Peyer's patch (tissue), 4 donors: ENCODE measurements around the gene USB1.

Experiments
- POLR2A ChIP-seq, 2 donors: fragments of 450-650 bp; IDR thresholded peaks; one replicate each; pipeline ENCODE4 v1.5.1; 2017; ENCODE audit warnings: antibody characterized with exemption in 2 of 2, mild to moderate bottlenecking in 2 of 2, moderate library complexity in 2 of 2
- TF ChIP-seq, protein P1 (sequence below), 6 experiments: fragments of 450-650 bp in 4 of 6; fragments of 200-600 bp in 2 of 6; sonication (generic) in 1 of 6; IDR thresholded peaks; one replicate each; pipeline ENCODE4 v1.5.1; 2017 to 2019; ENCODE audit warnings: antibody characterized with exemption in 6 of 6, mild to moderate bottlenecking in 3 of 6, moderate library complexity in 1 of 6

DNA sequence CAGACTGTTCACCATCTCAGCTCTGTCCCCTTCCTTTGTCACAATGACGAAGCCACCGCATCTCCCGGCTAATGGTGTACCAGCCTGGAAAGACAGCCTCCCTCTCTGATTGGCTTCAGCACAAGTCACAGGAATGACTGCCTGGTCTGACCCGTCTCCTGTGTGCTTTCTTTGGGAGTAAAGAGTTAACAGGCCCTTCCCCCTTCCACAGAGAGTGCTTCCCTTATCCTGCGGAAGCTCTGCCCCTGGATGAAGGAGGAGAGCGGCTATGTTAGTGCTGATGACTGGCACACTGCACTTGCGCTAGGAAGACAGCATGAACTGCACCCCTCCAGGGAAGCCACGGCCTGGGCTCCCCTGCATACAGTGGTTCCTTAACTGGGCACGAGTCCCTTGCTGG lies 11.3 kb downstream of the USB1 start:
- TF ChIP-seq, protein P1, sequence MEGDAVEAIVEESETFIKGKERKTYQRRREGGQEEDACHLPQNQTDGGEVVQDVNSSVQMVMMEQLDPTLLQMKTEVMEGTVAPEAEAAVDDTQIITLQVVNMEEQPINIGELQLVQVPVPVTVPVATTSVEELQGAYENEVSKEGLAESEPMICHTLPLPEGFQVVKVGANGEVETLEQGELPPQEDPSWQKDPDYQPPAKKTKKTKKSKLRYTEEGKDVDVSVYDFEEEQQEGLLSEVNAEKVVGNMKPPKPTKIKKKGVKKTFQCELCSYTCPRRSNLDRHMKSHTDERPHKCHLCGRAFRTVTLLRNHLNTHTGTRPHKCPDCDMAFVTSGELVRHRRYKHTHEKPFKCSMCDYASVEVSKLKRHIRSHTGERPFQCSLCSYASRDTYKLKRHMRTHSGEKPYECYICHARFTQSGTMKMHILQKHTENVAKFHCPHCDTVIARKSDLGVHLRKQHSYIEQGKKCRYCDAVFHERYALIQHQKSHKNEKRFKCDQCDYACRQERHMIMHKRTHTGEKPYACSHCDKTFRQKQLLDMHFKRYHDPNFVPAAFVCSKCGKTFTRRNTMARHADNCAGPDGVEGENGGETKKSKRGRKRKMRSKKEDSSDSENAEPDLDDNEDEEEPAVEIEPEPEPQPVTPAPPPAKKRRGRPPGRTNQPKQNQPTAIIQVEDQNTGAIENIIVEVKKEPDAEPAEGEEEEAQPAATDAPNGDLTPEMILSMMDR (IDR thresholded peaks at IDR 0.05): no peak
- TF ChIP-seq POLR2A (IDR thresholded peaks at IDR 0.05): no peak
